OCI-LY7 (cell line): Measurements from ENCODE around the gene ERICH3.

ENCODE experiments used
- EZH2phosphoT487 ChIP-seq: fragments of 200-600 bp; sonication (generic); IDR thresholded peaks from 2 replicates; pipeline ENCODE4 v1.6.1; 2018; ENCODE audit warnings: low read depth, borderline replicate concordance, mild to moderate bottlenecking, mixed run types, antibody characterized with exemption, low read length, moderate library complexity, mixed read lengths
- TF ChIP-seq, protein P1 (sequence below): fragments of 200-600 bp; sonication (generic); conservative IDR thresholded peaks from 2 replicates; pipeline ENCODE4 v1.5.1; 2014; ENCODE audit warnings: mild to moderate bottlenecking, antibody characterized with exemption, low read length, moderate library complexity, mixed read lengths

DNA sequence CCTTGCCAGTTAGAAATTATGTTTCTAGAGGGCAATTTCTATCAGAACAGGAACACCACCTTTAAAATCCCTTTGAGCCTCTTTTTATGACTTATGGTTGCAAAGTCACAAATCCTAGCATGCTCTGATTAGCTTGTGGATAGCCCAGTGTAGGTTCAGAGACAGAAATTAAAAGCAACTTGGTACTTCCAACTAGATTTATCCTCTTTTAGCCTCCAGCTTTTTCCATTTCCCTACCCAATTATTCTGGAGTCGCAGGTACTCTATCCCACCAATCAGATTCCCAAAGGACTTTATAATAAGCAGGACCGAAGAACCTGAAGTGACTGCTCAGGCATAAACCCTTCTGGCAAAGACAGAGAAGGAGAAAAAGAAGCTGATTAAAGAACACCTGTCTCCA lies 127.8 kb downstream of the ERICH3 start:
- TF ChIP-seq, protein P1, sequence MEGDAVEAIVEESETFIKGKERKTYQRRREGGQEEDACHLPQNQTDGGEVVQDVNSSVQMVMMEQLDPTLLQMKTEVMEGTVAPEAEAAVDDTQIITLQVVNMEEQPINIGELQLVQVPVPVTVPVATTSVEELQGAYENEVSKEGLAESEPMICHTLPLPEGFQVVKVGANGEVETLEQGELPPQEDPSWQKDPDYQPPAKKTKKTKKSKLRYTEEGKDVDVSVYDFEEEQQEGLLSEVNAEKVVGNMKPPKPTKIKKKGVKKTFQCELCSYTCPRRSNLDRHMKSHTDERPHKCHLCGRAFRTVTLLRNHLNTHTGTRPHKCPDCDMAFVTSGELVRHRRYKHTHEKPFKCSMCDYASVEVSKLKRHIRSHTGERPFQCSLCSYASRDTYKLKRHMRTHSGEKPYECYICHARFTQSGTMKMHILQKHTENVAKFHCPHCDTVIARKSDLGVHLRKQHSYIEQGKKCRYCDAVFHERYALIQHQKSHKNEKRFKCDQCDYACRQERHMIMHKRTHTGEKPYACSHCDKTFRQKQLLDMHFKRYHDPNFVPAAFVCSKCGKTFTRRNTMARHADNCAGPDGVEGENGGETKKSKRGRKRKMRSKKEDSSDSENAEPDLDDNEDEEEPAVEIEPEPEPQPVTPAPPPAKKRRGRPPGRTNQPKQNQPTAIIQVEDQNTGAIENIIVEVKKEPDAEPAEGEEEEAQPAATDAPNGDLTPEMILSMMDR, result no peak
- TF ChIP-seq EZH2phosphoT487, result no peak
